ENCODE results near the gene BAAT. TPM values are rescaled to one million over a fixed set of nuclear protein-coding genes. Genes with fewer than 3 reads are reported as not detected.

Gene BAAT
- polyA plus RNA-seq, 1 experiment: not detected

- TF ChIP-seq CTCF (IDR thresholded peaks at IDR 0.05; ENCODE audit: insufficient read depth, low read depth, low read length): no peak
- H3K4me3 ChIP-seq (ENCODE audit: low read depth, low read length): no peak overlapping the region
- CTCF ChIA-PET: interaction anchor here (0.6 kb wide), 1 partner anchor 157 kb away, joined by 3 read pairs; no protein-coding TSS in a partner anchor
- POLR2A ChIA-PET: no interaction called here
- no peak for DNase-seq (ENCODE audit: low read depth)
- H3K27me3 ChIP-seq (ENCODE audit: control insufficient read depth, insufficient read depth, low read length): no peaks in the 10 kb centered on the region
- peaks cover 11% of the 10 kb centered on the region for H3K36me3 ChIP-seq (ENCODE audit: control insufficient read depth, insufficient read depth, low read length)
Observed at GRCh38 chr9:101409079-101409477, 24.3 kb upstream of the BAAT start.

- no peak for TF ChIP-seq CTCF (IDR thresholded peaks at IDR 0.05; ENCODE audit: insufficient read depth, low read depth, low read length)
- POLR2A ChIA-PET: no interaction called here
- no peak for DNase-seq (ENCODE audit: low read depth)
- no peak overlapping the region for H3K4me3 ChIP-seq (ENCODE audit: low read depth, low read length)
- CTCF ChIA-PET: interaction anchor here (0.6 kb wide), 2 partner anchors 26 to 158 kb away, joined by 3 read pairs; no protein-coding TSS in a partner anchor
- H3K36me3 ChIP-seq (ENCODE audit: control insufficient read depth, insufficient read depth, low read length): peaks cover 11% of the 10 kb centered on the region
- H3K27me3 ChIP-seq (ENCODE audit: control insufficient read depth, insufficient read depth, low read length): no peaks in the 10 kb centered on the region
Observed at GRCh38 chr9:101408374-101409078, 23.7 kb upstream of the BAAT start.

GRCh38 chr9:101403516-101404285, 18.9 kb upstream of the BAAT start:
- ChIA-PET POLR2A (no interaction called here), CTCF (interaction anchor here (1.2 kb wide), 1 partner anchor 45 kb away, joined by 4 read pairs; no protein-coding TSS in a partner anchor)
- TF ChIP-seq CTCF (IDR thresholded peaks at IDR 0.05; ENCODE audit: insufficient read depth, low read depth, low read length): no peak
- Histone ChIP-seq H3K36me3 (ENCODE audit: control insufficient read depth, insufficient read depth, low read length) (peaks cover 18% of the 10 kb centered on the region), H3K27me3 (ENCODE audit: control insufficient read depth, insufficient read depth, low read length) (no peaks in the 10 kb centered on the region), H3K4me3 (ENCODE audit: low read depth, low read length) (no peak overlapping the region)
- DNase-seq (ENCODE audit: low read depth): no peak

GRCh38 chr9:101400120-101400519, 15.3 kb upstream of the BAAT start:
- CTCF ChIA-PET: interaction anchor here (4.4 kb wide), 1 partner anchor 12 kb away, joined by 19 read pairs; no protein-coding TSS in a partner anchor
- peaks cover 8% of the 10 kb centered on the region for H3K36me3 ChIP-seq (ENCODE audit: control insufficient read depth, insufficient read depth, low read length)
- H3K4me3 ChIP-seq (ENCODE audit: low read depth, low read length): peak overlapping the region; percentile 7; the same call in 1 of the 2 replicates
- no peaks in the 10 kb centered on the region for H3K27me3 ChIP-seq (ENCODE audit: control insufficient read depth, insufficient read depth, low read length)
- TF ChIP-seq CTCF (IDR thresholded peaks at IDR 0.05; ENCODE audit: insufficient read depth, low read depth, low read length): no peak
- DNase-seq (ENCODE audit: low read depth): no peak
- POLR2A ChIA-PET: no interaction called here

- CTCF ChIA-PET: interaction anchor here (4.4 kb wide), 1 partner anchor 11 kb away, joined by 19 read pairs; no protein-coding TSS in a partner anchor
- no peak for DNase-seq (ENCODE audit: low read depth)
- Histone ChIP-seq H3K36me3 (ENCODE audit: control insufficient read depth, insufficient read depth, low read length) (peaks cover 8% of the 10 kb centered on the region), H3K4me3 (ENCODE audit: low read depth, low read length) (peak overlapping the region; percentile 68), H3K27me3 (ENCODE audit: control insufficient read depth, insufficient read depth, low read length) (no peaks in the 10 kb centered on the region)
- TF ChIP-seq CTCF (IDR thresholded peaks at IDR 0.05; ENCODE audit: insufficient read depth, low read depth, low read length): no peak
- POLR2A ChIA-PET: no interaction called here
Observed at GRCh38 chr9:101399643-101399970, 14.8 kb upstream of the BAAT start.
